Activated naive CD4-positive, alpha-beta T cell treated with anti-CD3 and anti-CD28 coated beads, Interleukin-2, amount 50 U/mL, for 24 hours (primary cell): Measurements from ENCODE around the gene PDLIM7.
A peak's percentile ranks its signal among the peaks of the same experiment; 100 is the strongest.

Source experiments
- H3K27ac Mint-ChIP-seq: one replicate; pipeline ENCODE4 v1.8.0; 2021; ENCODE audit warnings: mild to moderate bottlenecking, mixed read lengths
- H3K27me3 Mint-ChIP-seq: one replicate; pipeline ENCODE4 v1.8.0; 2021; ENCODE audit warnings: mixed read lengths
- H3K36me3 Mint-ChIP-seq: one replicate; pipeline ENCODE4 v1.8.0; 2021; ENCODE audit warnings: mixed read lengths
- H3K4me1 Mint-ChIP-seq: one replicate; pipeline ENCODE4 v1.8.0; 2021; ENCODE audit warnings: mixed read lengths
- H3K4me3 Mint-ChIP-seq: one replicate; pipeline ENCODE4 v1.8.0; 2021; ENCODE audit warnings: mild to moderate bottlenecking, mixed read lengths
- H3K9me3 Mint-ChIP-seq: one replicate; pipeline ENCODE4 v1.8.0; 2021; ENCODE audit warnings: mixed read lengths

Gene PDLIM7

GRCh38 chr5:177529247-177530203 is 32.1 kb upstream of the PDLIM7 start:
- H3K4me1 Mint-ChIP-seq = no peaks in the 10 kb centered on the region
- peaks cover 8% of the 10 kb centered on the region for H3K36me3 Mint-ChIP-seq
- H3K27me3 Mint-ChIP-seq = no peaks in the 10 kb centered on the region
- H3K9me3 Mint-ChIP-seq = no peaks in the 10 kb centered on the region
- peak overlapping the region; percentile 53 for H3K27ac Mint-ChIP-seq
- no peak overlapping the region for H3K4me3 Mint-ChIP-seq

GRCh38 chr5:177528631-177529030 is 31.2 kb upstream of the PDLIM7 start:
- H3K36me3 Mint-ChIP-seq = peaks cover 8% of the 10 kb centered on the region
- H3K27me3 Mint-ChIP-seq = no peaks in the 10 kb centered on the region
- H3K9me3 Mint-ChIP-seq = no peaks in the 10 kb centered on the region
- H3K27ac Mint-ChIP-seq = no peak overlapping the region
- H3K4me3 Mint-ChIP-seq = no peak overlapping the region
- no peaks in the 10 kb centered on the region for H3K4me1 Mint-ChIP-seq

GRCh38 chr5:177527595-177527994 is 30.2 kb upstream of the PDLIM7 start:
- H3K4me3 Mint-ChIP-seq = no peak overlapping the region
- no peaks in the 10 kb centered on the region for H3K9me3 Mint-ChIP-seq
- H3K27ac Mint-ChIP-seq = no peak overlapping the region
- H3K27me3 Mint-ChIP-seq = no peaks in the 10 kb centered on the region
- peaks cover 8% of the 10 kb centered on the region for H3K36me3 Mint-ChIP-seq
- H3K4me1 Mint-ChIP-seq = no peaks in the 10 kb centered on the region

DNA sequence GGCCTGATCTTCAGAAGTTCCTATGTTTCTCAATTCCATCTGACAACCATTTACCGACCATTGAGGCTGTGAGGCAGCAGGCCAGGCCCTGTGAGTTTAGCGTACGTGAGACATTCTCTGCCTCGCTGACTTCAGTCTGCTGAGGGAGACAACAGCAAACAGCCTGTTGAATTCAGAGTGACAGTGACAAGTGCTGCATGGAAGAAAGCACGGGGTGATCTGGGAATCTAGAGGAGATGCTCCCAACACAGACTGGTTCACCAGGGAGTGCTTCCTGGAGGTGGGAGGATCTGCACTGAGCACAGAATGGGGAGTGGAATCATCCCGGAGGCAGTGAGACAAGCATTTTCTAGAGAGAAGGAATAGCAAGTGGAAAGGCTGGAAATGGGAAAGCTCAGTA is 29.4 kb upstream of the PDLIM7 start:
- no peaks in the 10 kb centered on the region for H3K27me3 Mint-ChIP-seq
- H3K27ac Mint-ChIP-seq = no peak overlapping the region
- no peak overlapping the region for H3K4me3 Mint-ChIP-seq
- peaks cover 6% of the 10 kb centered on the region for H3K36me3 Mint-ChIP-seq
- no peaks in the 10 kb centered on the region for H3K4me1 Mint-ChIP-seq
- no peaks in the 10 kb centered on the region for H3K9me3 Mint-ChIP-seq

- H3K9me3 Mint-ChIP-seq = no peaks in the 10 kb centered on the region
- H3K4me3 Mint-ChIP-seq = no peak overlapping the region
- H3K27me3 Mint-ChIP-seq = no peaks in the 10 kb centered on the region
- no peak overlapping the region for H3K27ac Mint-ChIP-seq
- H3K4me1 Mint-ChIP-seq = peaks cover 6% of the 10 kb centered on the region
- H3K36me3 Mint-ChIP-seq = peaks cover 5% of the 10 kb centered on the region
These were observed 28.8 kb upstream of the PDLIM7 start for GRCh38 chr5:177526191-177526590.

DNA sequence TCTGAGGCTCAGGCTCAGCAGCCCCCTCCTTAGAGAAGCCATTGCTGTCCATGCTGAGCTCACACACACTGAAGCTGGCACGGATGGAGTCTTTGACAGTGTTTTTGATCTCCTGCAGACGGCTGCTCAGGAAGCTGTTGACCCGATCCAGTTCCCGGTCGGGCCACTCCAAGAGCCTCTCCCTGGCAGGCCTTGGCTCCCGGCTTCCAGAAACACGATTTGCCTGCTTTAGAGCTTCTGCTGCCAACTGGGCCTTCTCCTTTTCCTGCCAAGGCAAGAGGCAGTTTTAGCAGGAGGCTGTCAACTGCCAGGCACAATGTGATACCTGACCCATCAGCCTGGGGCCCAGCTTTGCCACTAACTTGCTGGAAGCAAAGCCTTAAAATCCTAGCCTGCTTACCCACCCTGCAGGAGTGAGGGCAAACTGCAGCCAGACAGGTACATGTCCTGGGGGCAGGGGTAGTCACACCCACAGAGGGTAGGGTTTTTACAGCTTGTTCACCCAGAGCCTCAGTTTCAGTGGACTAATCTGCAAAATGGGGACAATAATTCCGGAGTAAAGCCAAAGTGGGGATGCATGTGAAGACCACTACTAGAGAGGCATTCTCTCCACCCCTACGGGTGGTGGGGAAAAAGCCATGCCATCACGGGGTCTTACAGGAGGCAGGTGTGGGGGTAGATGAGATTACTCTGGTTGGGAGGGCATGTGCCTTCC is 27.7 kb upstream of the PDLIM7 start:
- no peak overlapping the region for H3K4me3 Mint-ChIP-seq
- H3K27me3 Mint-ChIP-seq = no peaks in the 10 kb centered on the region
- H3K4me1 Mint-ChIP-seq = peaks cover 16% of the 10 kb centered on the region
- H3K9me3 Mint-ChIP-seq = no peaks in the 10 kb centered on the region
- no peaks in the 10 kb centered on the region for H3K36me3 Mint-ChIP-seq
- H3K27ac Mint-ChIP-seq = no peak overlapping the region

- no peaks in the 10 kb centered on the region for H3K27me3 Mint-ChIP-seq
- no peak overlapping the region for H3K27ac Mint-ChIP-seq
- H3K36me3 Mint-ChIP-seq = no peaks in the 10 kb centered on the region
- H3K9me3 Mint-ChIP-seq = no peaks in the 10 kb centered on the region
- H3K4me3 Mint-ChIP-seq = no peak overlapping the region
- peaks cover 22% of the 10 kb centered on the region for H3K4me1 Mint-ChIP-seq
These were observed 27.1 kb upstream of the PDLIM7 start for GRCh38 chr5:177524539-177524900.

DNA sequence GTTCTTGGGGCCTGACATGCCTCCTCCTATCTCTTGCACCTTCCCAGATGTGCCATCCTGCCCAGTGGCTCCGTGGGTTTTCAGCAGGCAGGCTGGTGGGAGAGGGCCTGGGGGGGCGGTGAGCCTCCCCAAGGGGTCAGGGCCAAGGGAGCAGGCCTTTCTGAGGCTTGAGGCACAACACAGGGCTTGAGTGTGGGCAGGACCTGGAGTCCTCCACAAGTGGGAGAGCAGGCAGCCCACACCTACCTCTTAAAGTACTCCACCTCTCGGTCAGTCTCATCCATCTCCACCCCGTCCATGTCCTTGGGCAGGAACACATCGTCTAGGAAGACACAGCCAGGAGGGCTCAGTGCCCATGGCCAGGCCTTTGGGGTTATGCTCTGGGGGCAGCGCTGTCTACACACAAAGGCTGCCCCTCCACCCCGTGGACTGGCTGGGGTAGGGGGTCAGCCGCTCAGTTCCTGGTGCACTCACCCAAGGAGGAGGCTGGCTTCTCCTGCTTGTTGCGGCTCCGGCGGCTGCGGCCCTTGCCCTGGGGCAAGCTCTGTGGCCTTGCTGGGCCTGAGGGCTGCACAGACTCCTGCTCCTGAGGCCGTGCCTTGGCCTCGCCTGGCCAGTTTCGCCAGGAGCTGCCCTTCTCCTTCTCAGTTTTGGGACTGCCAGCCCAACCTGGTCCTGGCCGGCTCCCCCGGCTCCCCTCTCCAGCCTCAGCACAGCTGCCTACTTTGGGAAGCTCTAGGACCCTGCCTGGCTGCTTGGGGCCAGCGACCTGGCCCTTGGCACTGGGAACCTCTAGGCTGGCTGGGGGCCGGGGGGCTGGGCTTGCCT is 26.5 kb upstream of the PDLIM7 start:
- Mint-ChIP-seq H3K4me1 (peaks cover 28% of the 10 kb centered on the region), H3K27me3 (no peaks in the 10 kb centered on the region), H3K36me3 (no peaks in the 10 kb centered on the region), H3K9me3 (no peaks in the 10 kb centered on the region), H3K4me3 (no peak overlapping the region), H3K27ac (no peak overlapping the region)

GRCh38 chr5:177520916-177521513 is 23.6 kb upstream of the PDLIM7 start:
- H3K9me3 Mint-ChIP-seq = no peaks in the 10 kb centered on the region
- H3K4me3 Mint-ChIP-seq = peak overlapping the region; percentile 3
- no peaks in the 10 kb centered on the region for H3K27me3 Mint-ChIP-seq
- H3K4me1 Mint-ChIP-seq = peaks cover 41% of the 10 kb centered on the region
- peak overlapping the region; percentile 70 for H3K27ac Mint-ChIP-seq
- H3K36me3 Mint-ChIP-seq = peaks cover 4% of the 10 kb centered on the region

DNA sequence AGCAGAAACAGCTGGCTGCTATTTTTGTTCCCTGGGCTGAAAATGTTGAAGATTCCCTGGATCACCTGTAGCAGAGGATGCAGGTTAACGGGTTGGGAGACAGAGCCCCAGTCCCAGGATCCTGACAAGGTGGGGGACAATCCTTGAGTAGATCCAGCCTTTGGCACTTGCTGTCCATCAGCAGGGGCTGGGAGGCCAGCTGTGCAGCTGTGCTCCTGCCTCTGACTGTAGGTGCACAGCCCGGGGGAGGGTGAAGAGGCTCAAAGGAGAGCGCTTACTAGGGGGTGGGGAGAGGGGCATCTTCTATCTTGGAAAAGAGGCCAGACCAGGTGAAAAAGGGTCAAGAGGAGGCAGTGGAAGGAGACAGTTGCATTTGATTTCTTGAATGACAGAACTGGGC is 22.9 kb upstream of the PDLIM7 start:
- Mint-ChIP-seq H3K4me1 (peaks cover 48% of the 10 kb centered on the region), H3K9me3 (no peaks in the 10 kb centered on the region), H3K27ac (peak overlapping the region; percentile 62), H3K36me3 (peaks cover 6% of the 10 kb centered on the region), H3K27me3 (no peaks in the 10 kb centered on the region), H3K4me3 (no peak overlapping the region)

DNA sequence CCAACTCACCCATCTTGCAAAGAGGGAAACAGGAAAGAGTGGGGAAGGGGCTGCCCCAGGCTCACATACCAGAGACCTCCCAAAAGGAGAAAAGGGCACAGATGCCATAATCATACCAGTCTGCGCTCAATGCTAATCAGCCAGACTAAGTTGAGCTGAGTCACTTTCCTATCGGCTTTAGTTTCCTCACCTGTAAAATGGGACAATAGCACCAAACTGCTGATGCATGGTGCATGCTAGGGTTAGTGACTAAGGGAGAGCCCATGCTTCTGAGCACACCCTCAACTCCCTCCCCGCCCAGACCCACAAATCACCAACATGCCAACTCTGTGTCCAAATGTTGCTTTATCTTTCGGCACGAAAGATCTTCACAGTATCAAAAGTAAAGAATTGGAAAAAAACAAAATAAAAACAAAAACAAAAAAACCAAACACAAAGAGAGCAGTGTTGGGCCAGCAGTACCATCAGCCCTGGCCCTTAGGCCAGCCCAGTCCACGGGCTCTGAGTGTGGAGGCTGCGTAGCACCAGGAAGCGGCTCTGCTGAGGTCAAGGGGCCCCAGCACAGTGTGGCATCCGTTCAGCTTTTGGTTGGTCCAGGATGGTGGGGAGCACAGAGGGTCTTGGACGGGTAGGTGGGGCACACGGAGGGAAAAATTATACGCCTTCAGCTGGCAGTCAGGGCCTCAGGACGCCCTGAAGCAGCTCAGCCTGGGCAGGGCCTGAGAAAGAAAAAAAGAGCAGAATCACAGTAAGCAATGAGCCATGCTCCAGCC is 22.2 kb upstream of the PDLIM7 start:
- H3K27ac Mint-ChIP-seq = peak overlapping the region; percentile 83
- H3K27me3 Mint-ChIP-seq = no peaks in the 10 kb centered on the region
- H3K4me3 Mint-ChIP-seq = peak overlapping the region; percentile 33
- H3K36me3 Mint-ChIP-seq = peaks cover 9% of the 10 kb centered on the region
- H3K4me1 Mint-ChIP-seq = peaks cover 51% of the 10 kb centered on the region
- H3K9me3 Mint-ChIP-seq = no peaks in the 10 kb centered on the region

DNA sequence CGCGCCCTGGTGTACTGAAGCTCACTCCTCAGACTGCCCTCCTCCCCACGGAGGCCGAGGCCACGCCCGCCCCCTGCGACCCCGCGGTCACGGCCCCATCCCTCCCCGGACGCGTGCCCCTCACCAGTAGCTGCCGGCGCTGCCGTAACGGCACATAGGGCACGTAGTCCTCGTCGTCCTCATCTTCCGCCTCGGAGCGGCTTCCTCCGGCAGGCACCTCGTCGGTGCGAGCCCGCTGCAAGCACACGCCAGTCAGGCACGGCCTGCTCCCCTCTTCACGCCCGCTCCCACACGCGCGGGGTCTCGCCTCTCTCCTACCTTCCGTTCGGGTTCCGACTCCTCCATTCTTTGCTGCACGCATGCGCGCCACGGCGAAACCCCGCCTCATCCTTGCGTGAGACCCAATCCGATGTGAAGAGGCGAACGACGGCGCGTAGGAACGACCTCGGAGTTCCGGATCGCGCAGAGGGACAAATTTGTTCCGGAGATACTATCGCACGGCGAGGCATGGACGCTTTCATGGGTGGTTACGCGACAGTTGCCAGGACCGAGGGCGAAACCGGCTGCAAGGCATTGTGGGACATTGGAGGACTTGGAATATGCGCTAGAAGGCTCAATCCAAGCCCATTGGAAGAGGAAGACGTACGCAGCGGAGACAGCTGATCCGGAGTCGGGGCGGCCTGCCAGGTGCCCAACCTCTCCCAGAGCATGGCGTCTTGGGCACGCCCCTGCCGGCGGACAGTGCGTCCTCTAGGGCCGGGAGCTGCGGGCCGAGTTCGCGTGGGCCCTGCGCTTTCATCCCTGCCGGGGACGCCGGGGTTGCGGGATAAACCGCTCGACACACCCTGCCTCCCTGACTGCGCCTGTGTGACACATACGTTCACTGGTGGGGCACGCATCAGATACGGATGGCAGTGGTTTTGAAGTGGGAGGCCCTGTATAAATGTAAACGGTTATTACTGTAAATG is 19.5 kb upstream of the PDLIM7 start, which contains the start of gene DDX41:
DDX41 (minus strand) TSS at position 361 of the 968 bp plus-strand sequence; CDS start at position 345, 16 bp downstream.
- peaks cover 14% of the 10 kb centered on the region for H3K36me3 Mint-ChIP-seq
- H3K9me3 Mint-ChIP-seq = no peaks in the 10 kb centered on the region
- peak within 1 kb of the TSS; percentile 91 for H3K27ac Mint-ChIP-seq
- peaks cover 51% of the 10 kb centered on the region for H3K4me1 Mint-ChIP-seq
- peak within 1 kb of the TSS; percentile 94 for H3K4me3 Mint-ChIP-seq
- H3K27me3 Mint-ChIP-seq = no peaks in the 10 kb centered on the region

- Mint-ChIP-seq H3K9me3 (no peaks in the 10 kb centered on the region), H3K4me1 (peaks cover 40% of the 10 kb centered on the region), H3K27me3 (no peaks in the 10 kb centered on the region), H3K36me3 (peaks cover 22% of the 10 kb centered on the region), H3K27ac (no peak overlapping the region), H3K4me3 (peak overlapping the region; percentile 94)
These were observed 18.2 kb upstream of the PDLIM7 start for GRCh38 chr5:177515580-177515979.

GRCh38 chr5:177514541-177514940 is 17.1 kb upstream of the PDLIM7 start:
- H3K36me3 Mint-ChIP-seq = peaks cover 22% of the 10 kb centered on the region

More at GRCh38 chr5:177514541-177514940, 17.1 kb upstream of the PDLIM7 start:
- Mint-ChIP-seq H3K9me3 (no peaks in the 10 kb centered on the region), H3K4me1 (peaks cover 32% of the 10 kb centered on the region), H3K27me3 (no peaks in the 10 kb centered on the region), H3K4me3 (no peak overlapping the region), H3K27ac (no peak overlapping the region)
